CD8-positive, alpha-beta memory T cell (primary cell): Measurements from ENCODE around the gene TNFRSF1A. TPM values are rescaled to one million over a fixed set of nuclear protein-coding genes. Genes with fewer than 3 reads are reported as not detected.

Source experiments
- CTCF ChIA-PET: fragments of 350-600 bp; sonication (Branson Sonifier 250); formaldehyde crosslinking; loops from one replicate; lab custom pipeline; 2021; ENCODE audit warnings: antibody characterized with exemption; lab: Charles Lee
- POLR2A ChIA-PET: fragments of 350-600 bp; sonication (Branson Sonifier 250); formaldehyde crosslinking; loops from one replicate; lab custom pipeline; 2021; ENCODE audit warnings: antibody characterized with exemption; lab: Charles Lee
- DNase-seq, 5 donors: peaks; one replicate each; pipeline versions ENCODE4 v3.0.0 to v3.0.0-alpha.2; 2020 to 2022; ENCODE audit warnings: mixed read lengths in 1 of 5
- H3K27ac ChIP-seq: one replicate; pipeline ENCODE4 v1.7.0; 2013; ENCODE audit warnings: low read depth, mild to moderate bottlenecking, low read length, moderate library complexity
- H3K27me3 ChIP-seq: 2 replicates; pipeline ENCODE4 v1.7.0; 2013; ENCODE audit warnings: low read length, mild to moderate bottlenecking; ENCODE audit not compliant: insufficient read depth, poor library complexity, severe bottlenecking
- H3K36me3 ChIP-seq: 2 replicates; pipeline ENCODE4 v1.7.0; 2013; ENCODE audit warnings: mild to moderate bottlenecking, low read length, moderate library complexity; ENCODE audit not compliant: insufficient read depth
- H3K4me1 ChIP-seq: 2 replicates; pipeline ENCODE4 v1.7.0; 2013; ENCODE audit warnings: mild to moderate bottlenecking, low read length, moderate library complexity; ENCODE audit not compliant: insufficient read depth
- H3K4me3 ChIP-seq: 2 replicates; pipeline ENCODE4 v1.7.0; 2013; ENCODE audit warnings: mild to moderate bottlenecking, low read length
- H3K9me3 ChIP-seq: 2 replicates; pipeline ENCODE4 v1.7.0; 2013; ENCODE audit warnings: mild to moderate bottlenecking, low read length
- H3K27ac Mint-ChIP-seq, 8 donors: one replicate each; pipeline ENCODE4 v1.8.0; 2020 to 2021; ENCODE audit warnings: mixed read lengths in 8 of 8, mild to moderate bottlenecking in 6 of 8, inconsistent platforms in 3 of 8, moderate library complexity in 3 of 8
- H3K27me3 Mint-ChIP-seq, 2 donors: one replicate each; pipeline ENCODE4 v1.8.0; 2020 to 2021; ENCODE audit warnings: mixed read lengths in 2 of 2, mild to moderate bottlenecking in 1 of 2, moderate library complexity in 1 of 2
- H3K36me3 Mint-ChIP-seq, 3 donors: one replicate each; pipeline ENCODE4 v1.8.0; 2020 to 2021; ENCODE audit warnings: mixed read lengths in 3 of 3, inconsistent platforms in 1 of 3, mild to moderate bottlenecking in 1 of 3
- H3K4me1 Mint-ChIP-seq, 3 donors: one replicate each; pipeline ENCODE4 v1.8.0; 2020 to 2021; ENCODE audit warnings: mixed read lengths in 3 of 3, inconsistent platforms in 1 of 3, mild to moderate bottlenecking in 1 of 3
- H3K4me3 Mint-ChIP-seq, 7 donors: one replicate each; pipeline ENCODE4 v1.8.0; 2020 to 2021; ENCODE audit warnings: mixed read lengths in 7 of 7, mild to moderate bottlenecking in 6 of 7, moderate library complexity in 4 of 7, inconsistent platforms in 2 of 7
- H3K9me3 Mint-ChIP-seq, 5 donors: one replicate each; pipeline ENCODE4 v1.8.0; 2020 to 2022; ENCODE audit warnings: mixed read lengths in 5 of 5, mild to moderate bottlenecking in 3 of 5, moderate library complexity in 2 of 5, inconsistent platforms in 1 of 5
- polyA plus RNA-seq: library from polyadenylated mRNA; unstranded; fragments of 300-500 nt; fragmentation: Illumina TruSeq; gene quantifications from one replicate; pipeline ENCODE4 v1.2.3, GENCODE V29; 2021
- total RNA-seq, 2 experiments: library from RNA; stranded (reverse); gene quantifications; one replicate each; pipeline ENCODE4 v1.2.3, GENCODE V29; 2021

Gene TNFRSF1A
- total and polyA plus RNA-seq, 3 experiments from 2014 or later, result 57.1 to 62.9 (median 62.1) TPM

DNA sequence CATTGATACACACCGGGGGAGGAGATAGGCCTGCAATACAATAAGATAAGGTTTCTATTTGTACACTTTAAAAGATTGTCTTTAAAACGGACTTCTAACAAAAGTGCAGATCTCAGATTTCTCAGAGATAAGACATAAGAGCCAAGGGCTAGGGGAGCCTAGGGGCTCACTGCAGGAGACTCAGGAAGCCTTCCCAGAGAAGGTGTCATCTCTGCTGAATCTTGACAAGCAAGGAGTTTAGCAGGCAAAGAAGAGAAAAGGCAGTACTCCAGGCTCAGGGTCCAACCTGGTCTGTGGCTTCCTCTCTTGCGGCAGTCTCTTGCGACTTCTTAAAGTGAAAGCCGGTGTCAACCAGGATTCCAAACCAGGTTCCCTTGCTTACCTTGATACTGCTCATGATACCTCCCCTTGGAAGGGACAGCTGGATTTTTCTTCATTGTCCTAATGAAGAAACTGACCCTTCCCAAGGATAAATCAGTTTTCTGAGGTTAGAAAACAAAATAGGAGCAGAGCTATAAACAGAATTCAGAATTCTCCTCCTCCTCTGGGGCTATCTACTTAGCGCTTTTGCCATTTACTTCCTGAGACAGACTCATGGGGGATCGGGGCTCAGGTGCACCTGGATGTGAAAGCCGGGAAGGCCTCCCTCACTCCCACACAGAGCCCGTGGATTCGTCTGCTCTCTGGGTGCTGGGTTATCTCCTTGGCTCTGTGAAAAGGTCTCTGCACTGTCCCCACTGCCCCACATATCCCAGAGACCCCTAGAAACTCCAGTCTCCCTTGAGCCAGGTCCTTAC is 35.2 kb upstream of the TNFRSF1A start:
- H3K9me3 ChIP-seq, result no peaks in the 10 kb centered on the region
- CTCF ChIA-PET, result interaction anchor here (1.8 kb wide), 1 partner anchor 9 kb away, joined by 6 read pairs; no protein-coding TSS in a partner anchor
- H3K27me3 ChIP-seq, result no peaks in the 10 kb centered on the region
- H3K36me3 Mint-ChIP-seq, result no peaks in the 10 kb centered on the region
- no peak overlapping the region for H3K27ac ChIP-seq
- peak overlapping the region in 6 of 8 donors; percentile 43 to 89 (median 73) for H3K27ac Mint-ChIP-seq
- H3K4me1 Mint-ChIP-seq, result peaks cover 20 to 40% (median 29%) of the 10 kb centered on the region in 3 donors
- peaks cover 20% of the 10 kb centered on the region for H3K4me1 ChIP-seq
- H3K36me3 ChIP-seq, result no peaks in the 10 kb centered on the region
- POLR2A ChIA-PET, result no interaction called here
- H3K27me3 Mint-ChIP-seq, result peaks cover 7 to 16% of the 10 kb centered on the region in 2 donors
- H3K4me3 ChIP-seq, result peak overlapping the region; percentile 17
- peak overlapping the region; percentile 26 to 84 (median 56) for H3K4me3 Mint-ChIP-seq
- H3K9me3 Mint-ChIP-seq, result no peaks in the 10 kb centered on the region
- peak in 2 of 5 donors; percentile 14 to 38 for DNase-seq

DNA sequence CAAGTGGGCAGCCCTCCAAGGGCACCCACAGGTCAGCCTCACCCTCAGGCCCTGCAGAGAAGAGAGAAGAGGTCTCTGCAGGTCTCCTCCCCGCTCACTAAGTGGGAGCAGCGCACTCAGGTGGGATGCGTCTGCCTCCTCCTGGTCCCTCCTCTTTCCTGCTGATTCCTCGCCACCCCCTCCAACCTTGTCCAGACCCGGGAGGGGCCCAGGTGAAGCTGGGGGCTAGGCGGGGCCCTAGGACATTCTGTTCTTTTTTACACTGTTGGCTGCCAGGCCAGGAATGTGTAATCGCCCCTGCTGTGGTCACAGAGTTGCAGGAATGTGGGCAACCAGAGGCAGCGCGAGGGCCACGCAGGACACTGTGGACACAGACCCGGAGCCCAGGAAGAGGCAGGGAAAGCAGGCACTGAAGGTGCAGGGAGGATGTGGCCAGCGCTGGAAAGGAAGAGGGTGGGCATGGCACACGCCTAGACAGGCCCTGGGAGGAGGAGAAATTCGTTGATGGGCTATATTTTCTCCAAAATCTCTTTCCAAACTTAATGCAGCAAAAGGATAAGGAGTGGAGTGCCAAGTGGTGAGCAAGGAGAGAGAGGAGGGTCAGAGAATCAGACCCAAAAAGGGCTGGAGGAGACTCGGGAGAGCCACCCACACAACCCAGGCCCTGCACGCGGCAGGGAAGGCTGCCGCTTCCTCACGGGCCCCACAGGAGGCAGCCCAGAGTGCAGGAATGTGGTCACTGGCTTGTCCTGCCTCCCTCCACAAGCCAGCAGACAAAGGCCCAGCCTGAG is 34.4 kb upstream of the TNFRSF1A start:
- H3K4me1 Mint-ChIP-seq, result peaks cover 20 to 41% (median 29%) of the 10 kb centered on the region in 3 donors
- Histone ChIP-seq H3K27me3 (no peaks in the 10 kb centered on the region), H3K4me1 (peaks cover 20% of the 10 kb centered on the region), H3K27ac (no peak overlapping the region), H3K36me3 (no peaks in the 10 kb centered on the region), H3K9me3 (no peaks in the 10 kb centered on the region), H3K4me3 (peak overlapping the region; percentile 17)
- ChIA-PET CTCF (no interaction called here), POLR2A (no interaction called here)
- peaks cover 6 to 10% of the 10 kb centered on the region in 2 donors for H3K27me3 Mint-ChIP-seq
- peak overlapping the region; percentile 26 to 84 (median 56) for H3K4me3 Mint-ChIP-seq
- no peak for DNase-seq
- H3K9me3 Mint-ChIP-seq, result no peaks in the 10 kb centered on the region
- peak overlapping the region in 6 of 8 donors; percentile 48 to 96 (median 74) for H3K27ac Mint-ChIP-seq
- H3K36me3 Mint-ChIP-seq, result no peaks in the 10 kb centered on the region

DNA sequence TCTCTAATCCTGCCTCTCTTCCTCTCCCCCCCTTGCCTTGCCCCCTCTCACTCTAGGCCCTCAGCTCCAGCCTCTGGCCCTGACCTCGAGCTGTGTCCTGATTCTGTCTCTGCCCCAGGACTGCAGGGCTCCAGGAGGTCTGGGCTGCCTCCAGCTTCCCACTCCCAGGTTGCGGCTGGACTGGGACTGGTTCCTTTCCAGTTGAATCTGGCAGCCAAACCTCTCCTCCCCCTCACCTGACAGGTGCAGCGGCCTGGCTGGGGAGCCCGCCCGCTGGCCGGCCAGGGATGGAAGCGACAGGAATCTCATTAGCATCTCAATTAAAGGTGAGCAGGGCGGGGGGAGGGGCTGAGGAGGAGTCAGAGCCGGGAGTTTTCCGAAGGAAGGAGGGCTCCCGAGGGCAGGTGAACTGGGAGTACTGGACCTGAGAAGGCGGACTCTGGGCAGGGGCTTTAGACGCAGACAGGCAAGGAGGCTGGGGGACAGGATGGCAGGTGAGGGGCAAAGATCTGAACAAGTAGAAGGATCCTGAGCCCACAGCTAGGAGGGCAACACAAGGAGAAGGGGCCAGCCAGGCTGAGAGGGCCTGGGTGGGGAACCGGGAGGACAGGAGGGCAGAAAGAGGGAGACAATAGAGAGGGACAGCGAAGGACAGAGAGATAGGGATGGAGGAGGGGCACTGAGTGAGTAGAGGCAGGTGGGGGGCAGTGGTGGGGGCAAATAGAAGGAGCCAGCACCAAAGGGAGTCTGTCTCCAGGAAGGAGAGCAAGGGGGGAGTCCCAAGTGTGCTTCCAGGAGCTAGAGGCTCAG is 33.6 kb upstream of the TNFRSF1A start, which contains the start of gene SCNN1A:
TSS of gene SCNN1A (minus strand) at position 295 of the 810 bp plus-strand sequence. CDS start 780 bp downstream, outside the sequence.
- Mint-ChIP-seq H3K4me3 (peak within 1 kb of the TSS in 6 of 7 donors; percentile 26 to 69 (median 52)), H3K27ac (peak within 1 kb of the TSS in 6 of 8 donors; percentile 35 to 96 (median 66)), H3K27me3 (peaks cover 4 to 6% of the 10 kb centered on the region in 2 donors), H3K9me3 (no peaks in the 10 kb centered on the region), H3K4me1 (peaks cover 20 to 44% (median 29%) of the 10 kb centered on the region in 3 donors), H3K36me3 (no peaks in the 10 kb centered on the region)
- ChIA-PET CTCF (interaction anchor here (1.2 kb wide), 1 partner anchor 52 kb away, joined by 5 read pairs; no protein-coding TSS in a partner anchor), POLR2A (no interaction called here)
- no peak within 1 kb of the TSS for H3K4me3 ChIP-seq
- no peaks in the 10 kb centered on the region for H3K27me3 ChIP-seq
- no peaks in the 10 kb centered on the region for H3K36me3 ChIP-seq
- DNase-seq, result no peak
- no peaks in the 10 kb centered on the region for H3K9me3 ChIP-seq
- peaks cover 20% of the 10 kb centered on the region for H3K4me1 ChIP-seq
- H3K27ac ChIP-seq, result no peak within 1 kb of the TSS

DNA sequence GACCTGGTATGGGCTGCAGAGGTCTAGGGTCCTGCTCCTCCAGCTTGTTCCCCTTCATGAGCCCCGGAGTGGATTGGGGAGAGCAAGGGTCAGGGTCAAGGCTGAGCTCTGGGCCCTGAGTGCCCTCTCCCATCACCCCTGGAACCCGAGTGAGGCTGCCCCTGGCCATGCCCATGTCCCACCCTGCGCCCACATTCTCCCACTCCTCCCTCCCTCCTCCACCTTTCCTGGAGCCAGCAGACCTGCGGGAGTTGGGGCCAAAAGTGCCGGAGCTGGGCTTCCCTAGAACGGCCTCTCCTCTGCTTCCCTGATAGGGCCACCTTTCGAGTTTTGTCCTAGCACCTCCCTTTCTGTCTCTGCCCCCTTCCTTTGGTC is 32.9 kb upstream of the TNFRSF1A start:
- Histone ChIP-seq H3K27ac (no peak overlapping the region), H3K9me3 (no peaks in the 10 kb centered on the region), H3K36me3 (no peaks in the 10 kb centered on the region), H3K27me3 (no peaks in the 10 kb centered on the region), H3K4me3 (no peak overlapping the region), H3K4me1 (peaks cover 20% of the 10 kb centered on the region)
- H3K9me3 Mint-ChIP-seq, result no peaks in the 10 kb centered on the region
- no peak for DNase-seq
- H3K36me3 Mint-ChIP-seq, result no peaks in the 10 kb centered on the region
- no peak overlapping the region for H3K4me3 Mint-ChIP-seq
- no peak overlapping the region for H3K27ac Mint-ChIP-seq
- peaks cover 20 to 47% (median 29%) of the 10 kb centered on the region in 3 donors for H3K4me1 Mint-ChIP-seq
- POLR2A ChIA-PET, result no interaction called here
- CTCF ChIA-PET, result interaction anchor here (1.2 kb wide), 1 partner anchor 52 kb away, joined by 5 read pairs; no protein-coding TSS in a partner anchor
- peaks cover 4 to 6% of the 10 kb centered on the region in 2 donors for H3K27me3 Mint-ChIP-seq

DNA sequence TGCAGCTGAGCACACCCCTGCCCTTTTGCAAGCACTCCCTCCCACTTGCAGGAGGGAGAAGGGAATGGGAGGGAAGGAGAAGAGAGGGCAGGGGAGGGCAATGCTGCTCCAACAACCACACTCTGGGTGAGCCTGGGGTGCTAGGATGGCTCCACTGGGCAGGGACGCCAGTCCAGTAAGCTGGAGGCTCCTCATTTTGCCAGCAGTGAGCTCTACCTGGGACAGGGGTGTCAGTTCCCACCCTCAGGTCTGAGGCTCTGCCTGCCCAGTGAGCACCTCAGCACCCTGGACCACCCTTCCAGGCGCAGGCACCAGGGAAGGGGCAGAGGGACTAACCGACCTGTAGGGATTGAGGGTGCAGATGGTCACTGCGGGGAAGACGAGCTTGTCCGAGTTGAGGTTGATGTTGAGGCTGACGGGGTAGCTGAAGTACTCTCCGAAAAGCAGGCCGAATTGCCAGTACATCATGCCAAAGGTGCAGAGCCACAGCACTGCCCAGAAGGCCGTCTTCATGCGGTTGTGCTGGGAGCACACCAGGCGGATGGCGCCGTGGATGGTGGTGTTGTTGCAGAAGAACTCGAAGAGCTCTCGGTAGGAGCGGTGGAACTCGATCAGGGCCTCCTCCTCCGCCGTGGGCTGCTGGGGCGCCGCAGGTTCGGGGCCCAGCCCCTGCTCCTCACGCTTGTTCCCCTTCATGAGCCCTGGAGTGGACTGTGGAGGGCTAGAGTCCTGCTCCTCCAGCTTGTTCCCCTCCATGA is 32.3 kb upstream of the TNFRSF1A start:
- peak in 1 of 5 donors; percentile 20 for DNase-seq
- Mint-ChIP-seq H3K9me3 (no peaks in the 10 kb centered on the region), H3K27me3 (peaks cover 1 to 6% of the 10 kb centered on the region in 2 donors), H3K27ac (no peak overlapping the region), H3K4me1 (peaks cover 20 to 48% (median 29%) of the 10 kb centered on the region in 3 donors), H3K36me3 (no peaks in the 10 kb centered on the region), H3K4me3 (no peak overlapping the region)
- H3K4me1 ChIP-seq, result peaks cover 20% of the 10 kb centered on the region
- no peaks in the 10 kb centered on the region for H3K9me3 ChIP-seq
- no peaks in the 10 kb centered on the region for H3K27me3 ChIP-seq
- no peak overlapping the region for H3K4me3 ChIP-seq
- ChIA-PET POLR2A (no interaction called here), CTCF (interaction anchor here (1.2 kb wide), 1 partner anchor 51 kb away, joined by 5 read pairs; no protein-coding TSS in a partner anchor)
- no peaks in the 10 kb centered on the region for H3K36me3 ChIP-seq
- H3K27ac ChIP-seq, result no peak overlapping the region

DNA sequence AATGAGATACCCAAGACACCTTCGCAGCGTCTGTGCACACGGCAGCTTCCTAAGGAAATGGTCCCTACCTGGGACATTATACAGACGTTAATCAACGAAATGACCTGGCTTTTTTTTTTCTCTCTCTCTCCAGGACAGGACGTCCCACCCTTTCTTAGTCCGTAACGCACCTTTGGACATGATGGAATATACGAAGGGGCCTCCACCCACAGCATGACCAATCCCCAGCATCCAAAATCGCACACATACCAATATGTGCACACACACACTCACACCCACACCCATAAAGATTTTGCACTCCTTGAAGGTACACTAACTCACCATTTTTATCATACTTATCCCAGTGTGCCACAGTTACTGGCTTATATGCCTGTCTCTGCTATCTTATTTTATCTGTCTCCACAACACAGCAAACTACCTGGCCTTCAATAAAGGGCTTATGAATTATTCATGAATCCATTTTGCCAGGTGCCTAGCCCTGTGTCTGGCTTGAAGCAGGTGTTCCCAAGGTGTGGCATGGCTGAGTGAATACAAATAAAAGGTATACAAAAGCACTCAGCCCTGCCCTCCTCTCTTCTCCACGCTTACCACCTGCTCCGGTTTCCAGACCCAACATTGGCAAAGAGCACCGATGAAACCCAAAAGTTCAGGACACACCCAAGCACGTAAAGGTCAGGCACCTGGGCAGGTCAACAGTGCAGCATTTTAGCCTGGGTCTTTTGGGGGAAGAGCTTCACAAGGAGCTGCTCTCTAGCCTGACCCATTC is 31.3 kb upstream of the TNFRSF1A start:
- Histone ChIP-seq H3K27me3 (no peaks in the 10 kb centered on the region), H3K27ac (no peak overlapping the region), H3K36me3 (no peaks in the 10 kb centered on the region), H3K4me3 (no peak overlapping the region), H3K9me3 (no peaks in the 10 kb centered on the region), H3K4me1 (peaks cover 24% of the 10 kb centered on the region)
- Mint-ChIP-seq H3K36me3 (no peaks in the 10 kb centered on the region), H3K27me3 (peaks cover 0 to 4% of the 10 kb centered on the region in 2 donors), H3K27ac (peak overlapping the region in 1 of 8 donors; percentile 34), H3K9me3 (no peaks in the 10 kb centered on the region), H3K4me3 (no peak overlapping the region), H3K4me1 (peaks cover 20 to 55% (median 33%) of the 10 kb centered on the region in 3 donors)
- peak in 1 of 5 donors; percentile 28 for DNase-seq
- POLR2A ChIA-PET, result interaction anchor here (0.5 kb wide), 1 partner anchor 204 kb away, joined by 3 read pairs; no protein-coding TSS in a partner anchor
- CTCF ChIA-PET, result interaction anchor here (1.0 to 2.3 kb wide), 3 partner anchors 15 to 50 kb away, joined by 3 to 8 read pairs (median 3); no protein-coding TSS in a partner anchor
